Caco-2 (cell line): ENCODE results near the gene ALX4. TPM values are rescaled to one million over a fixed set of nuclear protein-coding genes. Genes with fewer than 3 reads are reported as not detected.

Source experiments
- BruUV-seq: library from RNA; stranded (reverse); fragments of 400-500 nt; replicated peaks from 2 replicates; lab custom pipeline; 2021; lab: Mats Ljungman, UMichigan
- CTCF ChIA-PET: fragments of 300-600 bp; sonication (Branson Sonifier 250); formaldehyde crosslinking; loops from one replicate; lab custom pipeline; 2022; ENCODE audit warnings: antibody characterized with exemption; lab: Charles Lee
- POLR2A ChIA-PET: fragments of 300-600 bp; sonication (Branson Sonifier 250); formaldehyde crosslinking; loops from one replicate; lab custom pipeline; 2022; ENCODE audit warnings: antibody characterized with exemption; lab: Charles Lee
- DNase-seq, 2 experiments: peaks; one replicate each; pipeline versions ENCODE4 v3.0.0 to v3.0.0-alpha.2; 2020 to 2022
- H3K27me3 ChIP-seq: replicated peaks from 2 replicates; pipeline ENCODE4 v1.6.0; 2011; ENCODE audit warnings: low read length; ENCODE audit not compliant: control insufficient read depth, insufficient read depth
- H3K36me3 ChIP-seq: 2 replicates; pipeline ENCODE4 v1.5.1; 2011; ENCODE audit warnings: low read length; ENCODE audit not compliant: control insufficient read depth, insufficient read depth
- H3K4me1 ChIP-seq: fragments of 250-450 bp; sonication (Bioruptor Pico); 2 replicates; pipeline ENCODE4 v1.5.1; 2020; ENCODE audit warnings: mild to moderate bottlenecking
- H3K4me3 ChIP-seq: 2 replicates; pipeline ENCODE4 v1.5.1; 2011; ENCODE audit warnings: low read depth, mild to moderate bottlenecking, control low read depth, low read length
- H3K9me3 ChIP-seq: fragments of 250-450 bp; sonication (Bioruptor Pico); 2 replicates; pipeline ENCODE4 v1.5.1; 2020; ENCODE audit warnings: mild to moderate bottlenecking, moderate library complexity
- H3K27ac Mint-ChIP-seq: one replicate; pipeline ENCODE4 v1.8.0; 2022; ENCODE audit warnings: mixed read lengths; ENCODE audit not compliant: unreplicated experiment
- H3K27me3 Mint-ChIP-seq: one replicate; pipeline ENCODE4 v1.8.0; 2022; ENCODE audit warnings: mixed read lengths; ENCODE audit not compliant: insufficient read depth, unreplicated experiment
- H3K36me3 Mint-ChIP-seq: one replicate; pipeline ENCODE4 v1.8.0; 2022; ENCODE audit warnings: mild to moderate bottlenecking, mixed read lengths; ENCODE audit not compliant: insufficient read depth, unreplicated experiment
- H3K4me1 Mint-ChIP-seq: one replicate; pipeline ENCODE4 v1.8.0; 2022; ENCODE audit warnings: low read depth, mixed read lengths; ENCODE audit not compliant: unreplicated experiment
- H3K4me3 Mint-ChIP-seq: one replicate; pipeline ENCODE4 v1.8.0; 2022; ENCODE audit warnings: mild to moderate bottlenecking, moderate library complexity, mixed read lengths; ENCODE audit not compliant: unreplicated experiment
- H3K9me3 Mint-ChIP-seq: one replicate; pipeline ENCODE4 v1.8.0; 2022; ENCODE audit warnings: mixed read lengths; ENCODE audit not compliant: unreplicated experiment
- intact Hi-C: fragments of 100-400 bp; cut with micrococcal nuclease; formaldehyde crosslinking; loops from one replicate; pipeline ENCODE4 v1.10.0; 2022; ENCODE audit not compliant: unreplicated experiment
- total RNA-seq: library from RNA; stranded (reverse); gene quantifications from 2 replicates; pipeline ENCODE4 v1.2.3, GENCODE V29; 2022
- TF ChIP-seq, protein P1 (sequence below), 2 experiments: fragments of 200-600 bp in 1 of 2; IDR thresholded peaks; 1 replicate in 1 of 2; 2 replicates in 1 of 2; pipeline versions ENCODE4 v1.5.1 to v1.8.0; 2011 to 2022; ENCODE audit warnings: antibody characterized with exemption in 1 of 2, control low read depth in 1 of 2, inconsistent platforms in 1 of 2, low read depth in 1 of 2, low read length in 1 of 2, mild to moderate bottlenecking in 1 of 2, moderate library complexity in 1 of 2; ENCODE audit not compliant: insufficient read depth in 1 of 2, severe bottlenecking in 1 of 2, unreplicated experiment in 1 of 2

Gene ALX4
- total RNA-seq, 1 experiment from 2014 or later, result 0.05 TPM

GRCh38 chr11:44226945-44227344 is 83.0 kb downstream of the ALX4 start:
- TF ChIP-seq, protein P1, sequence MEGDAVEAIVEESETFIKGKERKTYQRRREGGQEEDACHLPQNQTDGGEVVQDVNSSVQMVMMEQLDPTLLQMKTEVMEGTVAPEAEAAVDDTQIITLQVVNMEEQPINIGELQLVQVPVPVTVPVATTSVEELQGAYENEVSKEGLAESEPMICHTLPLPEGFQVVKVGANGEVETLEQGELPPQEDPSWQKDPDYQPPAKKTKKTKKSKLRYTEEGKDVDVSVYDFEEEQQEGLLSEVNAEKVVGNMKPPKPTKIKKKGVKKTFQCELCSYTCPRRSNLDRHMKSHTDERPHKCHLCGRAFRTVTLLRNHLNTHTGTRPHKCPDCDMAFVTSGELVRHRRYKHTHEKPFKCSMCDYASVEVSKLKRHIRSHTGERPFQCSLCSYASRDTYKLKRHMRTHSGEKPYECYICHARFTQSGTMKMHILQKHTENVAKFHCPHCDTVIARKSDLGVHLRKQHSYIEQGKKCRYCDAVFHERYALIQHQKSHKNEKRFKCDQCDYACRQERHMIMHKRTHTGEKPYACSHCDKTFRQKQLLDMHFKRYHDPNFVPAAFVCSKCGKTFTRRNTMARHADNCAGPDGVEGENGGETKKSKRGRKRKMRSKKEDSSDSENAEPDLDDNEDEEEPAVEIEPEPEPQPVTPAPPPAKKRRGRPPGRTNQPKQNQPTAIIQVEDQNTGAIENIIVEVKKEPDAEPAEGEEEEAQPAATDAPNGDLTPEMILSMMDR (IDR thresholded peaks at IDR 0.05; ENCODE audit: insufficient read depth in 1 of 2, low read depth in 1 of 2, low read length in 1 of 2, severe bottlenecking in 1 of 2, unreplicated experiment in 1 of 2), result no peak
- H3K4me1 ChIP-seq, result no peaks in the 10 kb centered on the region
- Mint-ChIP-seq H3K4me1 (no peaks in the 10 kb centered on the region), H3K4me3 (no peak overlapping the region), H3K27me3 (no peaks in the 10 kb centered on the region), H3K36me3 (peaks cover 1% of the 10 kb centered on the region), H3K27ac (no peak overlapping the region), H3K9me3 (no peaks in the 10 kb centered on the region)
- BruUV-seq, result no TSS peak
- no peaks in the 10 kb centered on the region for H3K36me3 ChIP-seq
- ChIA-PET POLR2A (interaction anchor here (0.6 kb wide), 1 partner anchor 59 kb away, joined by 5 read pairs; no protein-coding TSS in a partner anchor), CTCF (no interaction called here)
- no peak overlapping the region for H3K4me3 ChIP-seq
- intact Hi-C loops, result no loop called here
- no peaks in the 10 kb centered on the region for H3K27me3 ChIP-seq
- DNase-seq, result no peak
- H3K9me3 ChIP-seq, result no peaks in the 10 kb centered on the region

DNA sequence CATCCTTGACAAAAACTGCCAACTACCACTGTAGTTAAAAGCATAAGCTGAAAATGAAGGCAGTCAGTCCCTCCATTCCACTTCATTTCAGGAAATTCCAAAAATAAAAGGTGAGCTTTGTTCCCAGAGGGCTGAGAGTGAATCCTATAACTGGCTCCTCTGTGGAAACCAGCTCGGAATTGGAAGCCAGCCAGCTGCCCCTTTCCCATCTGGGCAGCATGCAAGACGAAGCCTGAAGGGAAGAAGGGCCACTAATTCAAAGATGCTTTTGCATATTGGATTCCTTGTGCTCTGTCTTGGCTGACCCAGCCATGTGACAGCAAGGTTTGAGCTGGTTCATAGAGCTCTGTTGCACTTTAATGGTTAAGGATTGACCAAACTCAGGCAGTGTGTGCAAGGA is 83.4 kb downstream of the ALX4 start:
- H3K36me3 Mint-ChIP-seq, result peaks cover 6% of the 10 kb centered on the region
- no peak for DNase-seq
- ChIA-PET POLR2A (interaction anchor here (0.6 to 0.8 kb wide), 2 partner anchors 17 to 59 kb away, joined by 3 to 5 read pairs; no protein-coding TSS in a partner anchor), CTCF (no interaction called here)
- H3K27me3 Mint-ChIP-seq, result no peaks in the 10 kb centered on the region
- H3K9me3 ChIP-seq, result no peaks in the 10 kb centered on the region
- H3K4me1 Mint-ChIP-seq, result no peaks in the 10 kb centered on the region
- no peaks in the 10 kb centered on the region for H3K36me3 ChIP-seq
- no peak overlapping the region for H3K27ac Mint-ChIP-seq
- H3K4me3 ChIP-seq, result no peak overlapping the region
- H3K27me3 ChIP-seq, result no peaks in the 10 kb centered on the region
- TF ChIP-seq, protein P1 (IDR thresholded peaks at IDR 0.05; ENCODE audit: insufficient read depth in 1 of 2, low read depth in 1 of 2, low read length in 1 of 2, severe bottlenecking in 1 of 2, unreplicated experiment in 1 of 2), result no peak
- H3K9me3 Mint-ChIP-seq, result no peaks in the 10 kb centered on the region
- intact Hi-C loops, result no loop called here
- H3K4me3 Mint-ChIP-seq, result no peak overlapping the region
- H3K4me1 ChIP-seq, result no peaks in the 10 kb centered on the region
- BruUV-seq, result no TSS peak

- DNase-seq, result no peak
- H3K4me1 ChIP-seq, result no peaks in the 10 kb centered on the region
- no peaks in the 10 kb centered on the region for H3K27me3 Mint-ChIP-seq
- CTCF ChIA-PET, result no interaction called here
- H3K9me3 ChIP-seq, result no peaks in the 10 kb centered on the region
- no peaks in the 10 kb centered on the region for H3K36me3 ChIP-seq
- POLR2A ChIA-PET, result no interaction called here
- intact Hi-C loops, result no loop called here
- peaks cover 9% of the 10 kb centered on the region for H3K36me3 Mint-ChIP-seq
- no peaks in the 10 kb centered on the region for H3K27me3 ChIP-seq
- no peak overlapping the region for H3K4me3 Mint-ChIP-seq
- H3K9me3 Mint-ChIP-seq, result no peaks in the 10 kb centered on the region
- TF ChIP-seq, protein P1 (IDR thresholded peaks at IDR 0.05; ENCODE audit: insufficient read depth in 1 of 2, low read depth in 1 of 2, low read length in 1 of 2, severe bottlenecking in 1 of 2, unreplicated experiment in 1 of 2), result no peak
- no peak overlapping the region for H3K4me3 ChIP-seq
- H3K27ac Mint-ChIP-seq, result no peak overlapping the region
- no peaks in the 10 kb centered on the region for H3K4me1 Mint-ChIP-seq
- no TSS peak for BruUV-seq
These were observed 85.0 kb downstream of the ALX4 start for GRCh38 chr11:44224867-44225501.
